Measurements from ENCODE around the gene TREML1. TPM values are rescaled to one million over a fixed set of nuclear protein-coding genes. Genes with fewer than 3 reads are reported as not detected.

Gene TREML1
- total and polyA plus RNA-seq, 2 experiments from 2014 or later: not detected

GRCh38 chr6:41162687-41163418 is 8.7 kb upstream of the TREML1 start, which contains the start of gene TREM2:
Gene TREM2 (minus strand): TSS chr6:41163116. CDS start chr6:41163082, 34 bp downstream.
- H3K27ac ChIP-seq (ENCODE audit: low read depth): no peak within 1 kb of the TSS
- Mint-ChIP-seq H3K4me3 (no peak within 1 kb of the TSS), H3K4me1 (no peaks in the 10 kb centered on the region; the same call in 2 of the 3 replicates), H3K9me3 (no peaks in the 10 kb centered on the region; the same call in 2 of the 3 replicates), H3K27me3 (ENCODE audit: insufficient read depth, low read depth, poor library complexity) (peaks cover 11% of the 10 kb centered on the region), H3K27ac (no peak within 1 kb of the TSS), H3K36me3 (ENCODE audit: low read depth) (no peaks in the 10 kb centered on the region; the same call in 2 of the 3 replicates)
- DNase-seq (ENCODE audit: low spot score): no peak
- no peaks in the 10 kb centered on the region for H3F3A ChIP-seq (replicated peaks; ENCODE audit: low read depth)
- H3K4me2 ChIP-seq: no peak within 1 kb of the TSS
- no peaks in the 10 kb centered on the region for H3K36me3 ChIP-seq (ENCODE audit: insufficient read depth)
- H2AFZ ChIP-seq: no peak within 1 kb of the TSS
- H3K4me1 ChIP-seq (ENCODE audit: insufficient read depth): no peaks in the 10 kb centered on the region
- no peaks in the 10 kb centered on the region for H3K27me3 ChIP-seq (ENCODE audit: insufficient read depth)
- peaks cover 8% of the 10 kb centered on the region; the same call in 1 of the 2 replicates for H3K9me2 ChIP-seq (ENCODE audit: insufficient read depth)
- H3K79me2 ChIP-seq (replicated peaks; ENCODE audit: insufficient read depth): no peaks in the 10 kb centered on the region
- H4K20me1 ChIP-seq (replicated peaks; ENCODE audit: insufficient read depth): no peaks in the 10 kb centered on the region
- H3K4me3 ChIP-seq: no peak within 1 kb of the TSS
- TF ChIP-seq REST (IDR thresholded peaks at IDR 0.05; ENCODE audit: unreplicated experiment): no peak
- no peak for TF ChIP-seq CTCF (conservative IDR thresholded peaks at IDR 0.05; ENCODE audit: low read depth in 2 of 2)
- TF ChIP-seq ZNF462 (CRISPR knock-in tag; IDR thresholded peaks at IDR 0.05): no peak
- no peak; the same call in 2 of the 3 replicates for ATAC-seq

Data from GM23338 (cell line).